Hippocampal formation (tissue), 2 donors: Measurements from ENCODE around the gene CCDC73.
"Not testable (repeated sequence)": the region's sequence is repeated elsewhere in the genome, so short reads cannot be mapped to it uniquely, and the experiment has no call there.

Source experiments
- DNase-seq, 2 donors: peaks; one replicate each; lab custom pipeline; 2025; lab: John Stamatoyannopoulos, UW

Gene CCDC73

GRCh38 chr11:32794439-32794838 lies at the start of gene CCDC73:
Gene CCDC73, minus strand, starts transcription at chr11:32794662. Its CDS starts 34,419 bp downstream, at chr11:32760243.
- no peak for DNase-seq

GRCh38 chr11:32843544-32843943 lies 49.1 kb upstream of the CCDC73 start:
- no peak for DNase-seq

- no peak for DNase-seq
Measured at GRCh38 chr11:32840587-32840986, 46.1 kb upstream of the CCDC73 start.

- DNase-seq = no peak
Measured at GRCh38 chr11:32839308-32839707, 44.8 kb upstream of the CCDC73 start.

GRCh38 chr11:32838505-32839274 lies 44.2 kb upstream of the CCDC73 start:
- no peak for DNase-seq

GRCh38 chr11:32836946-32837345 lies 42.5 kb upstream of the CCDC73 start:
- no peak for DNase-seq

- no peak for DNase-seq
Measured at GRCh38 chr11:32833921-32834320, 39.5 kb upstream of the CCDC73 start.

GRCh38 chr11:32831221-32831620 lies 36.8 kb upstream of the CCDC73 start:
- DNase-seq = no peak

GRCh38 chr11:32830796-32831195 lies 36.3 kb upstream of the CCDC73 start:
- no peak for DNase-seq

GRCh38 chr11:32830413-32830738 lies 35.9 kb upstream of the CCDC73 start:
- no peak for DNase-seq

GRCh38 chr11:32829680-32830412 lies 35.4 kb upstream of the CCDC73 start, which contains the start of gene PRRG4:
Gene PRRG4, plus strand, starts transcription at chr11:32829927. Its CDS starts 603 bp downstream, at chr11:32830530.
- DNase-seq = peak; percentile 8 to 38

GRCh38 chr11:32829157-32829679 lies 34.8 kb upstream of the CCDC73 start:
- DNase-seq = no peak

- no peak for DNase-seq
Measured at GRCh38 chr11:32827276-32827675, 32.8 kb upstream of the CCDC73 start.

- no peak for DNase-seq
Measured at GRCh38 chr11:32826113-32826512, 31.7 kb upstream of the CCDC73 start.

- DNase-seq = not testable (repeated sequence)
Measured at GRCh38 chr11:32823617-32824016, 29.2 kb upstream of the CCDC73 start.

GRCh38 chr11:32821917-32822560 lies 27.6 kb upstream of the CCDC73 start:
- DNase-seq = no peak

GRCh38 chr11:32821517-32821916 lies 27.1 kb upstream of the CCDC73 start:
- no peak for DNase-seq

GRCh38 chr11:32820497-32820896 lies 26.0 kb upstream of the CCDC73 start:
- no peak for DNase-seq

GRCh38 chr11:32819187-32819586 lies 24.7 kb upstream of the CCDC73 start:
- DNase-seq = no peak

- no peak for DNase-seq
Measured at GRCh38 chr11:32817852-32818183, 23.4 kb upstream of the CCDC73 start.

GRCh38 chr11:32817181-32817851 lies 22.9 kb upstream of the CCDC73 start:
- no peak for DNase-seq

GRCh38 chr11:32809313-32809712 lies 14.9 kb upstream of the CCDC73 start:
- peak; percentile 29 to 50 for DNase-seq
